Measurements from ENCODE around the gene IL22RA2.
"Not testable (repeated sequence)": the region's sequence is repeated elsewhere in the genome, so short reads cannot be mapped to it uniquely, and the experiment has no call there.

Gene IL22RA2

GRCh38 chr6:137173501-137173900 lies at the start of gene IL22RA2:
TSS of gene IL22RA2 (minus strand) at chr6:137173644. CDS start at chr6:137161749, 11,895 bp downstream.
- DNase-seq: no peak

- peak; percentile 50 for DNase-seq
These were observed 48.9 kb upstream of the IL22RA2 start for GRCh38 chr6:137222381-137222780.

- DNase-seq: no peak
These were observed 46.3 kb upstream of the IL22RA2 start for GRCh38 chr6:137219664-137220252.

GRCh38 chr6:137218917-137219663 lies 45.6 kb upstream of the IL22RA2 start, which contains the start of gene IFNGR1:
TSS of gene IFNGR1 (minus strand) at chr6:137219385. CDS start at chr6:137219327, 58 bp downstream.
- DNase-seq: peak; percentile 98

GRCh38 chr6:137218473-137218916 lies 45.1 kb upstream of the IL22RA2 start:
- peak; percentile 58 for DNase-seq

GRCh38 chr6:137217801-137218472 lies 44.5 kb upstream of the IL22RA2 start:
- peak; percentile 50 for DNase-seq

- DNase-seq: no peak
These were observed 43.6 kb upstream of the IL22RA2 start for GRCh38 chr6:137216875-137217553.

- no peak for DNase-seq
These were observed 42.7 kb upstream of the IL22RA2 start for GRCh38 chr6:137216106-137216505.

GRCh38 chr6:137215630-137216029 lies 42.2 kb upstream of the IL22RA2 start:
- DNase-seq: not testable (repeated sequence)

- DNase-seq: no peak
These were observed 41.5 kb upstream of the IL22RA2 start for GRCh38 chr6:137214931-137215330.

GRCh38 chr6:137213813-137214212 lies 40.4 kb upstream of the IL22RA2 start:
- no peak for DNase-seq

- no peak for DNase-seq
These were observed 39.9 kb upstream of the IL22RA2 start for GRCh38 chr6:137213331-137213740.

- no peak for DNase-seq
These were observed 38.5 kb upstream of the IL22RA2 start for GRCh38 chr6:137211910-137212309.

GRCh38 chr6:137210903-137211302 lies 37.5 kb upstream of the IL22RA2 start:
- no peak for DNase-seq

GRCh38 chr6:137208279-137208678 lies 34.8 kb upstream of the IL22RA2 start:
- no peak for DNase-seq

GRCh38 chr6:137207457-137207856 lies 34.0 kb upstream of the IL22RA2 start:
- DNase-seq: not testable (repeated sequence)

GRCh38 chr6:137206577-137206976 lies 33.1 kb upstream of the IL22RA2 start:
- no peak for DNase-seq

- no peak for DNase-seq
These were observed 29.8 kb upstream of the IL22RA2 start for GRCh38 chr6:137203256-137203655.

GRCh38 chr6:137202078-137202477 lies 28.6 kb upstream of the IL22RA2 start:
- no peak for DNase-seq

- no peak for DNase-seq
These were observed 27.6 kb upstream of the IL22RA2 start for GRCh38 chr6:137201006-137201405.

GRCh38 chr6:137200288-137200687 lies 26.8 kb upstream of the IL22RA2 start:
- no peak for DNase-seq

- DNase-seq: no peak
These were observed 24.5 kb upstream of the IL22RA2 start for GRCh38 chr6:137197684-137198645.
